Spleen (tissue), 7 donors: Measurements from ENCODE around the gene RPTOR.

Experiments
- CTCF ChIP-seq, 11 experiments: fragments of 200-600 bp in 7 of 11; fragments of 450-650 bp in 4 of 11; sonication (generic) in 4 of 11; IDR thresholded peaks in 8 of 11; conservative IDR thresholded peaks in 3 of 11; 1 replicate in 7 of 11; 2 replicates in 4 of 11; pipeline versions ENCODE4 v1.4.0 to v1.8.0; 2016 to 2021; ENCODE audit warnings: antibody characterized with exemption in 11 of 11, inconsistent platforms in 4 of 11, mild to moderate bottlenecking in 1 of 11
- POLR2A ChIP-seq, 3 donors: fragments of 450-650 bp; IDR thresholded peaks; one replicate each; pipeline ENCODE4 v1.5.1; 2017; ENCODE audit warnings: antibody characterized with exemption in 3 of 3, mild to moderate bottlenecking in 1 of 3
- donor health status: DM: no; HTN: no; CAD: no; lungs with moderate emphysema.
- donor health status: DM: no; HTN: no; CAD: no.
- donor health status: DM: no; HTN: no; CAD: no.

GRCh38 chr17:80689129-80689619, 144.5 kb downstream of the RPTOR start:
- TF ChIP-seq CTCF (IDR thresholded peaks at IDR 0.05 in 8 of 11, conservative IDR thresholded peaks at IDR 0.05 in 3 of 11) (no peak), POLR2A (IDR thresholded peaks at IDR 0.05) (no peak)
